Astrocyte of the spinal cord (primary cell): Measurements from ENCODE around the gene ROR1.

Experiments used
- DNase-seq: peaks from one replicate; pipeline ENCODE4 v3.0.0; 2011; ENCODE audit warnings: low read depth, low spot score
- H3K4me3 ChIP-seq: 2 replicates; pipeline ENCODE4 v1.5.1; 2011; ENCODE audit warnings: low read depth, mild to moderate bottlenecking, low read length, moderate library complexity
- in situ Hi-C: cut with HindIII; loops from 2 replicates; pipeline ENCODE4 v1.10.0; 2017; ENCODE audit warnings: low sequenced_read_pairs
- TF ChIP-seq, protein P1 (sequence below): IDR thresholded peaks from 2 replicates; pipeline ENCODE4 v1.5.1; 2012; ENCODE audit warnings: low read depth, mild to moderate bottlenecking, low read length, inconsistent platforms

Gene ROR1

DNA sequence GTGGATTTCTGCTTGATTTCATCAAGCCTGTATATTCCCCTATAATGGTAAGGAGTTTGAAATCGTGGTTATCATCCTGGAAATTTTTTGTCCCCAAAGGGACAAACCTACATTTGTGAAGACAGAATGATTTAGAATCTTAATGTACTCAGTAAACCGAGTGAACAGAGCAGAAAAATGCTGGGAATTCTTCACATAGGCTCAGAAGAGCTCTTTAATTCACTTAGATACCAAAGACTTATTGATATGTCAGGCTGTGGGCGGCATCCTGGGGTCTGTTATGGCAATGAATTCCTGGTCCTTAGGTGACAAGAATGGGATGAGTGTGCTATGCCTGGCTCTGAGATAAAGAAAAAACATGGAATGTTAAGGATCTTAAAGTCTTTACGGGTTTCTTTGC is 74.9 kb downstream of the ROR1 start:
- no peak overlapping the region for H3K4me3 ChIP-seq
- TF ChIP-seq, protein P1, sequence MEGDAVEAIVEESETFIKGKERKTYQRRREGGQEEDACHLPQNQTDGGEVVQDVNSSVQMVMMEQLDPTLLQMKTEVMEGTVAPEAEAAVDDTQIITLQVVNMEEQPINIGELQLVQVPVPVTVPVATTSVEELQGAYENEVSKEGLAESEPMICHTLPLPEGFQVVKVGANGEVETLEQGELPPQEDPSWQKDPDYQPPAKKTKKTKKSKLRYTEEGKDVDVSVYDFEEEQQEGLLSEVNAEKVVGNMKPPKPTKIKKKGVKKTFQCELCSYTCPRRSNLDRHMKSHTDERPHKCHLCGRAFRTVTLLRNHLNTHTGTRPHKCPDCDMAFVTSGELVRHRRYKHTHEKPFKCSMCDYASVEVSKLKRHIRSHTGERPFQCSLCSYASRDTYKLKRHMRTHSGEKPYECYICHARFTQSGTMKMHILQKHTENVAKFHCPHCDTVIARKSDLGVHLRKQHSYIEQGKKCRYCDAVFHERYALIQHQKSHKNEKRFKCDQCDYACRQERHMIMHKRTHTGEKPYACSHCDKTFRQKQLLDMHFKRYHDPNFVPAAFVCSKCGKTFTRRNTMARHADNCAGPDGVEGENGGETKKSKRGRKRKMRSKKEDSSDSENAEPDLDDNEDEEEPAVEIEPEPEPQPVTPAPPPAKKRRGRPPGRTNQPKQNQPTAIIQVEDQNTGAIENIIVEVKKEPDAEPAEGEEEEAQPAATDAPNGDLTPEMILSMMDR = no peak
- DNase-seq = no peak
- in situ Hi-C loops = no loop called here

DNA sequence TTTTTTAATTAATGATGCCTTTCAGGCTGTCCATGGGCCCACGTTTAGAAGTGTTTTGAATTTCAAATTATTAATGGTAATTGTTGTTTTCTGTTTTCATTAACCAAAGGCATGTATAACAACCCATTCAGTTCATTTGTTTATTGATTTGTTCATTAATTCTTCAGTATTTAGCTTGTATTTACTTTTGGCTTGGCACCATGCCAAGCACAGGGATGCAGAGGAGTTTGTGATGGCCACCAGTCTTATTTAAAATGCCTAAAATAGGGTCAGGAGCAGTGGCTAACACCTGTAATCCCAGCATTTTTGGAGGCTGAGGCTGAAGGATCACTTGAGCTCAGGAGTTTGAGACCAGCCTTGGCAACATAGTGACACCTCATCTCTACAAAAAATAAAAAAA is 75.3 kb downstream of the ROR1 start:
- in situ Hi-C loops = no loop called here
- TF ChIP-seq, protein P1 = no peak
- no peak for DNase-seq
- H3K4me3 ChIP-seq = no peak overlapping the region

DNA sequence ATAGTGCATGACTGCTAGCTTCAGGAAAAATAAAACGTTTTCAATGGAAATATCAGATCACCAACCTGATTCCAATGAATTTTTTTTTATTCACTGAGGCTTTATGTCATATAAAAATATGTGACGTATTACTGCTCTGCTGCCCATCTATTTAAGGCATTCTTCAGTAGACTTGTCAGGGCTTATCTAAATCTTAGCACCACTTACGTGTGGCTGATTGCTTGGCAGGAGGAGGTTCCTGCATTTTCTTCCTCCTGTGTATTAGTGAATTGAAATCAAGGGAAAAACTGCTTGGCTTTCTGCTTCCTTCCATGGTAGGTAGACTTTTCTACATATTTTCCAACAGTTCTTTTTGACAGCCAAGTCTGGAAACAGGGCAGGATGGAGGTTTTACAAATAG is 80.3 kb downstream of the ROR1 start:
- H3K4me3 ChIP-seq = no peak overlapping the region
- DNase-seq = no peak
- in situ Hi-C loops = no loop called here
- TF ChIP-seq, protein P1 = no peak

DNA sequence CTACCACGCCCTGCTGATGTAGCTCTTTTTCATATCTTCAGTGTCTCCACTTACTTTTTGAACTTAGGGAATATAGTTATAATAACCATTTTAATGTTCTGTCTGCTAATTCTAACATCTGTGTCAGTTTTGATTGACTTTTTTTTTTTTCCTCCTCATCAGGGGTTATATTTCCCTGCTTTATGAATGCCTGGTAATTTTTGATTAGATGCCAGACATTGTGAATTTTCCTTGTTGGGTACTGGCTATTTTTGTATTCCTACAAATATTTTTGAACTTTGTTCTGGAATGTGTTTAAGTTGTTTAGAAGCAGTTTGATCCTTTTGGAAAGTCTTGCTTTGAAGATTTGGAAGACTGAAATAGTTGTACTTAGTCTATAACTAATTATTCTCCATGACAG is 82.1 kb downstream of the ROR1 start:
- no peak overlapping the region for H3K4me3 ChIP-seq
- DNase-seq = no peak
- in situ Hi-C loops = no loop called here
- TF ChIP-seq, protein P1 = no peak

DNA sequence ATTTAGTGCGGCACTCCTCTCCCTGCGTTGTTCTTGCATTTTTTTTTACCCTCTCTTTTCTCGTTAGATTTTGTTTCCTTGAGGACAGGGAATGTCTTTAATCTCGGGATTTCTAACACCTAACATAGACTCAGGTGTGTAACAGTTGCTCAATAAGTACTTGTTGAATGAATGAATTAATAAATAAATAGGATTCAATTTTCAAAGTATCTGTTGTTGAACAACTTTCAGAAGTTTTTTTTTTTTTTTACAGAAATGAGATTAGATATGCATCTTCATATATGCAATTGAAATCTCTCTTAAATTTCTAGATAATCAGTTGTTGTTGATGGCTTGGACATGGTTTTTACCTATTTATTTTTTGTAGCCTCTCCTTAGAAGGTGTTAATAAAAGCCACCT is 83.1 kb downstream of the ROR1 start:
- TF ChIP-seq, protein P1 = no peak
- H3K4me3 ChIP-seq = no peak overlapping the region
- no peak for DNase-seq
- in situ Hi-C loops = no loop called here

DNA sequence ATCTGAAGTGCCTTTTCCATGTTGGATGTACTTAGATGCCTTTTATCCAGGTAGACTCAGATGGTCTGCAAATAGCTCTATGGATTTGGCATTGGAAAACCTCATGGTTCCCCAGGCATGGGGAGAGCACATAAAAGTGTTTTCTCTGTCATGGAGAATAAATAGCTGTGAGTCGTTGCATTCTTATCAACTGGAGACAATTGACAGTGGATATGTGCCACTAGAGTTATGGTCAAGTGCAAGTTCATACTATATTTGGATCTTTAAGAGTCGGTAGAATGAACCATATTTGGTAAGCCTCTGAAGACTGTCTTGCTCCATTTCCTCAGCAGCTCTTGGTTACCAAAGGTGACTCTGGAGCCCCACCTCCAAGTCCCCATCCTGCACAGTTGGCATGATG is 83.7 kb downstream of the ROR1 start:
- no peak overlapping the region for H3K4me3 ChIP-seq
- TF ChIP-seq, protein P1 = no peak
- in situ Hi-C loops = no loop called here
- DNase-seq = no peak

DNA sequence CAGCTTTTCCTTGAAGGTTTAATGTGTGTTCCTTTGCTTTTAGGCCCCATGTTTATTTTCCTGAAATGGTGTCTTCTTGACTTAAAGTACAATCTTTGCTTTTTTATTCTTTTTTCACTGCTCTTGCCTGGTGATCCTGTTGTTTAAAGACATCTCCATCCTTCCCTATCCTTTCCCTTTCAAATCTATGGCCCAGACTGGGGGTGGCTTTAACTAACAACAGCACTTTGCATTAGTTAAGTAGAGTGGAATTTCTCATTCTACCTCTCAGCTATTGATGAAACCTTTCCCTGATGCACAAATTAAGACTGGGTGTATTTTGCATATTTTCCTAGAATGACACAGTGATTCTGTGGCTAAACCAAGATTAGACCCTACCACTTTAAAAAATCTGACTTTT is 84.3 kb downstream of the ROR1 start:
- DNase-seq = no peak
- no peak overlapping the region for H3K4me3 ChIP-seq
- in situ Hi-C loops = no loop called here
- TF ChIP-seq, protein P1 = no peak
